Stimulated activated CD8-positive, alpha-beta memory T cell treated with anti-CD3 and anti-CD28 coated beads, Interleukin-4, amount 100 ng/mL, for 1 hour (primary cell): Measurements from ENCODE around the gene BABAM2.
"Not testable (repeated sequence)": the region's sequence is repeated elsewhere in the genome, so short reads cannot be mapped to it uniquely, and the experiment has no call there.

Source experiments
- DNase-seq, 2 donors: peaks; one replicate each; pipeline ENCODE4 v3.0.0-alpha.2; 2020; ENCODE audit warnings: low read depth in 2 of 2, low spot score in 1 of 2

Gene BABAM2

DNA sequence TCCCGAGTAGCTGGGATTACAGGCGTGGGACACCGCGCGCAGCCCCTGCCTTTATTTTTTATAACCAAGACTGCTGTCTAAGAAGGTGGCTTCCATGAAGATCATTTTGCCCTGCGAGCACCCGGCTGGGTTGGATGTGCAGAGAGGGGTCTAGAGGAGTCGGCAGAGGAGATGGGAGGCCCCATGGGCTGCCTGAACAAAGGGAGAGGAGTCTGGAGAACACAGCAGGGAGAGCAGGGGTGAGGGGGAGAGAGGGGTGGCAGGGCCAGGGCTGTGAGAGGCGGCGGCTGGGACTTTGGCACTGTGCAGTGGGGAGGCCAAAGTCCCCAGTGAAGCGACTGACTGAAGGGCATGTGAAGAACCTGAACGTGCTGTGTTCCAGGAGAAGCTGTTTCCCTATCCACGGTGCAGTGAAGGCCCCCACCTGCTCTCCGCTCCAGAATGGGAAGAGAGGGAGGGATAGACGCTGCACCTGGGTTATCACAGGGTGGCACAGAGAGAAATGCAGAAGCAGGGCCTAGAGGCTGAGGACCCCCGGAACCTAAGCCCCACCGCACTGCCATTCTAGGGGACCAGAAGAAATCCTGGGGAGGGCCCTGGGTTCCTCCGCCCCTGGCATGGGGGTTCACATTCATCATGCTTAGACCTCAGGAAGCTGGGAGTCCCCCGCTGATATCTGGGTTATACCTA is 477.3 kb downstream of the BABAM2 start:
- DNase-seq = no peak

DNA sequence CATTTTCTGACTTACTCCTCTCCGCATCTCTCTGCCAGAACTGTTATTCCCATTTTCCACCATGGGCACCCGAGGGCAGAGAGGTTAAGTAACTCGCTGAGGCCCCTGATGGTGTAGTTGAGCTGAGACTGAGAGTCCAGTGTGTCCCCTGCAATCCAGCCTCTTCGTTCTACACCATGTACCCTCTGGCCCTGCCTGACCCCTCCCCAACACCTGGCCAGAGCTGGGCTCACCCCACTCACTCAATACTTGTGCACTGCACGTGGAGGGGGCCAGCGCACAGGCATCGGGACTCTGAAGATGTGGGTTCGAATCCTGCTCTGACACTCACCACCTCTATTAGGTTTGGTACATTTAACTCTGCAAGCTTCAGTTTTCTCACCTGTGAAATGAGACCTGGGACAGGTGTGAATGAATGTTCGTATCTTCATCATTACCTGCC is 477.8 kb downstream of the BABAM2 start:
- no peak for DNase-seq

DNA sequence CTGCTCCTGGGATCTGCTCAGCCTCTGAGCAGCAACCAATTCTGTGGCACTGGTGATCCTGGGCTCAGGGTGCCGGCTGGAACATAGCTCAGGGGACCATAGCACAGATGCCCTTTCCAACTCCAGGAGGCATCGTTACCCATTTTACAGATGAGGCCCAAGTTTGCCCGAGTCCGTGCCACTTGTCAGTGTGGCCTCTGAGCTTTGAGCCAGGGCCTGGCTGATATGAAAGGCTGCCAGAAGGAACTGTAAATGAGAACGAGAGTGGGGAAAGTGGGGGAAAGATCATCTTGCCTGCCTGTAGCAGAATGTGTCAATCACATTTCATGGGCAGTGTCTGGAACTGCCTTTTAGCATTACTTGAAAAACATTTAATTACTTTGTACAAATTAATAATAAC is 478.8 kb downstream of the BABAM2 start:
- DNase-seq = no peak

DNA sequence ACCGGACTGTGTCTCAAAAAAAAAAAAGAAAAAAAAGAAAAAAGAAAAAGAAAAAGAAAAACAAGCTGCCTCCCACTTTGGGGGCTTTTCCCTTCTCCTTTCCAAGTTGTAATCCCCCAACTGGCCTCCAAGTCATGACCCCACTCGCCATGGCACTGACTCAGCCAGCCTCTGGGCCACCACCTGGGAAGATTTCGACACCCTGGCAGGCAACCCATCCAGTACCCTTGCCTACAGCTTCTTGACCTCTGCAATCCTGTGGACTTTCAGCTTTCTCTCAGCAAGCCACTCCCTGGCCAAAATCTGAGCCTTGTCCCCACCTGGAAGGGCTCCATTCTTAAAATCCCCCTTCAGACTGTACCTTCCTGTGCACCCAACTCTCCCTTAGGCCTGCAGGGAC is 479.8 kb downstream of the BABAM2 start:
- DNase-seq = no peak

DNA sequence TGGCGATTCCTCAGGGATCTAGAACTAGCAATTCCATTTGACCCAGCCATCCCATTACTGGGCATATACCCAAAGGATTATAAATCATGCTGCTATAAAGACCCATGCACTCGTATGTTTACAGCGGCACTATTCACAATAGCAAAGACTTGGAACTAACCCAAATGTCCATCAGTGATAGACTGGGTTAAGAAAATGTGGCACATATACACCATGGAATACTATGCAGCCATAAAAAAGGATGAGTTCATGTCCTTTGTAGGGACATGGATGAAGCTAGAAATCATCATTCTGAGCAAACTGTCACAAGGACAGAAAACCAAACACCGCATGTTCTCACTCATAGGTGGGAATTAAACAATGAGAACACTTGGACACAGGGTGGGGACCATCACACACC is 481.2 kb downstream of the BABAM2 start:
- not testable (repeated sequence) for DNase-seq

DNA sequence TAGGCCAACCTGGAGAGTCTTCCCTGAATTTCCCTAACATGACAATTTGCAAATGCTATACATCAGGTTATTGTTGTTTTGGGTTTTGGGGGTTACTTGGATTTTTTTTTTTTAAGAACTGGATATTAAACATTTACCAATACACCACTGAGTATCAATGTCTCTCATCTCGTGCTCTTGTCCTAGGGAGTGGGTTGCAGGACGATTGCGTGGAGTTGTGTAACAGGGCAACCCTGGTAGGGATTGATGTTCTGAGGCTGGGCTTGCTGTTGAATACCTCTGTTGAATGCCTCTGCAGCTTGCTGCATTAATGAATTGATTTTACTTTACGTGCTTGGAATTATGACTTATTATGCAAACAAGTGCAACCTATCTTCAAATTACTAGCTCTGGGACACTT is 483.3 kb downstream of the BABAM2 start:
- DNase-seq = no peak

DNA sequence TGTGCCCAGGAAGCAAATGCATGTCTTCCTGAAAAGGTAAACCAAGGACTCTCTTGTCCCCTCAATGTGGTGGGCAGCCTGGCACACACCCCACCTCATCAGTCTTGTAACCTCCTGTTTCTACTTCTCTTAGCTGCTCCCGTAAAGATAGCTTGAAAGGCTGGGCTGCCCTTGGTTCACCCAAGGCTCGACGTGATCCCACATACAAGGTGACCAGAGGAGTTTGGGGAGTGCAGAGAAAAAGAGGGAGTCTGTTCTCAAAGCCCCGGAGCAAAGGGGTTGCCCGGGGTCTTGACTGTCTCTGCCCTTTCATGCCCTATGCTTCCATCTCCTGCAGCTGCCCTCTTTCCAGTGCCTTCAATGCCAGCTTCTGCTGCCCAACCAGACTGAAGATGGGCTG is 483.8 kb downstream of the BABAM2 start:
- no peak for DNase-seq

DNA sequence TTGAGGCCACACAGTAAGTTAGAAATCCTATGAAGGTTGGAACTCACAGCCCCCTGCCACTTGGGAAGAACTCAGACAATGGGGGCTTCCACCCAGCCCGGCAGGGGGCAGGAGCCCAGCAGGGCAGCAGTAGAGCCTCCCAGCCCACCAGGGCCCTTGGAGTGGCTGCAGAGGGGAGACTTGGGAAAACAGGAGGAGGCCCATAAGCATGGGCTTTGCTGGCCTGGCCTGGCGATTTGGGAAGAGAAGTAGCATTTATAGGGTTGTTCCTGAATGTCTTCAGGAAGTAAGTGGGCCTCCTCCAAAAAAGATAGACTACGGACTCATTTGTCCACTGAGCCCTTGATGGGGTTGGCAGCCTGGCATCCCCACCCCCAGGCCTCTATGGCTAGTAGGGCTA is 484.7 kb downstream of the BABAM2 start:
- DNase-seq = no peak

DNA sequence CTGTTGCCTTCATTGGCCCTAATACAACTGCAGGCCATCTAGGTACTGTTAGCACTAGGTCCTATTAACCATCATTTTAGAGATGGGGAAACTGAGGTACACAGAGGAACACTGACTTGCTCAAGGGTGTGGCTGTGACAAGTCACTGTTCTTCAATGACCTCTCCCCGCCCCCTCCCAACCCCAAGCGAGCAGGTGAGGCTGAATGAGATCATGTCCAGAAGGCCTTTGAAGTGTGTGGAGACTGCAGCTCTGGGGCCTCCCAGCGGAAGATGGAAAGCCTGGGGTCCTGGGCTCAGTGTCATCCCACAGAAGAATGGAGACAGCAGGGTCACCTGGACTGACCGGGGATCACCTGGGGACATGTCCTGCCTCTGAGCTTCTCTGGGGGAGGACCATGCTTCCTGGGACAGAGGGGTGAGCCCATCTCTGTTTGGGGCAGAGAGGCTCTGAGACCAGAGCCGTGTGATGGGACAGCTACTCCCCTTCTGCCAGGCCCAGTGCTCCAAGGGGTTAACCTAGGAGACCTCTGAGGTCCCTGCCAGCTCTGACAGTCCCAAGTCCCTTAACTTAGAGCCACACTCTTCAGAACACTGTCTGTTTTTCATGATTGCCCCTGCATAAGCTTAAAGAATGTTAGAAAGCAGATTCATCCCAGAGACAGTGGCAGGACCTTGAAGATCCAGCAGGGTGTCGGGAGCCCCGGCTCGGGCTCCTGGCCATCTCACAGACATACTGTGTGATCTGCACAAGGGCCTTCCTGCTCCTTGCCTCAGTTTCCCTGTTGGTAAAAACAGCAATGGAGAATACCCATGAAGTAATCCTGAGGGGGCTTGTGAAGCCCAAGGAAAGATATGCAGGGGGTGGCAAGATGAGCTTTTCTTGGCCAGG is 485.5 kb downstream of the BABAM2 start:
- DNase-seq = no peak

DNA sequence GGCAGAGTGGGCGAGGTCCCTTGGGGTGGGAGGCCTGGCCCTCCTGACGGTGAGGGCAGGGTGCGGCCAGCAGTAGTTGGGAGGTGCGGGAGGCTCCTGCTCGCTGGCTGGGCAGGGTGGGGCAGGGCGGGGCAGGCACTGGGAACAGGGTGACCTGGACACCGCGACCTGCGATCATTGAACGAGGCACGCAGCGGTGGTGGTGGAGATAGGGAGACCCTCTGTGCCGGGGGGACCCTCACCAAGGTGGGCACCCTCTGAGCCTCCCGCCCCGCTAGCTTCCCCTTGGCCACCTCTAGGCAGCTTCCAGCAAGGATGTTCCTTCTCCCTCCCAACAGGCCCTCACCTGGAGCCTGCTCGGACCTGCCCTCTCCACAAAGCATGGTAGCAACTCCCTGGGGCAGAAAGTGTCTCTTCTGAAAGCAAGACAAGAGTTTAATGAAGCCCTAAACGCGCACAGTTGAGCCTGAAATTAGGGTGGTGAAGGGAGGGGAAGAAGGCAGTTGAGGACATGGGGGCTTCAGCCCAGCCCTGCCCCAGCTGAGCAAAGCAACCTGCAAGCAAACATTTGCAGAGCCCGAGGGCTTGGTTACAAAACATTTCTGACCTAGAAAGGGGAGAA is 486.8 kb downstream of the BABAM2 start:
- DNase-seq = no peak

DNA sequence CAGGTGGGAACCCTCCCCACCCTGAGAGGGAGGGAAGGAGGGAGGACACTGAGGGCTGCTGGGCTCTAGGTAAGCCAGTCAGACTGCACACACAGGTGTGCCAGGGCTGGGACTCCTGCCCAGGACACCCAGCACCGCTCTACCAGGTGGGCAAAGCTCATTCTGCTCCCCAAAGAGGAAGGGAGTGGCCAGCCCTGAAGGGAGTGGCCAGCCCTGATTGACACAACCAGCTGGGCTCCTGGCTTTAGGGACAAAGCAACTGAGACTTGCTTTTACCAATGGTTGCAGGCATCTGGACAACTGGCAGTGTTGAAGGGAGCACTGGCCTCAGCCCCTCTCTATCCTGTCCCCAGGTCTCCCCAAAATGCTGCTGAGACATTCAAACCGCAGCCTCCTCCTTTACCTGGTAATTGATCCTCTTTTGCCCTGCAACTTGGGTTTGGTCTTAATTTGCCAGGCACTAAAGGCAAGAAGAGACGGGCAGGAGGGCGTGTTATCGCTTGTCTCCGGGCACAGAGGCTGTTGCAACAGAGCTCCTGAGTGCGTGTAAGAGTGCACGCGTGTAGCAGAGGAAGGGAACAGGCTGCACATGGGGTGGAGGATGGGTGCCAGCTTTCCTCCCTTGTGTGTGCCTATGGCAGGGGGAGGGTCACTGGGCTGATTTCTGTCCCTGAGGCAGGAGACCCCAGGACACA is 487.6 kb downstream of the BABAM2 start:
- no peak for DNase-seq

DNA sequence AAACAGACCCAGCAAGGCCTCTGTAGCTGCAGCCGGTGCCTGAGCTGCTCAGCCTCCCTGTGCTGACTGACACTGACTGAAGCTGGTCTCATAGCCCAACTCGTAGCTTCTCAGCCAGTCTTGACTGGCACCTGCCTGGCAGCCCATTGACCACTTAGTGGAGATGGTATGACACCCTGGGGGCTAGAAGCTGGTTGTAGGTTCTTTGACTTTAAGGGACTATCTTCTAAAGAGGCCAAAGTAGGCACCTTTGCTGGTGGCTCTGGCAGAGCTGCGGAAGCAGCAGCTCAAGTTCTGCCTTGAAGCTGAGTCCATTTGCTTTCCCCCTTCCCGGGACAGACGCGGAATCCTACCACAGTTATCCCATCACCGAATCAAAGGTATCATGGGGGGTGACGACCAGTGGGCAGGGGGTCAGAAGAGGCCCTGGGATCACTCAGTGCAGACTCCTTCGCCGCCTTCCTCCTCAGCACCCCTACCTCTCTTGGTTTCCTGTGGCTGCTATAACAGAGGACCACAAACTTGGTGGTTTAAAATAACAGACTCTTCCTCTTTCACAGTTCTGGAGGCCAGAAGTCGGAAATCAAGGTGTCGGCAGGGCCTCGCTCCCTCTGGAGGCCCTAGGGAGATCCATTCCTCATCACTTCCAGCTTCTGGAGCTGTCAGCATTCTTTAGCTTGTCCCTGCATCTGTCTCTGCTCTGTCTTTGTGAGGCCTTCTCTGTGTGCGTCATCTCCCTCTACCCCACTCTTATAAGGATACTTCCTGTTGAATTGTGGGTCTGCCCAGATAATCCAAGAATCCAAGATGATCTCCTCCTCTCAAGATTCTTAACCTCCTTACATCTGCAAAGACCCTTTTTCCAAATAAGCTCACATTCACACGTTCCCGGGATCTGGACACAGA is 488.4 kb downstream of the BABAM2 start:
- no peak for DNase-seq

DNA sequence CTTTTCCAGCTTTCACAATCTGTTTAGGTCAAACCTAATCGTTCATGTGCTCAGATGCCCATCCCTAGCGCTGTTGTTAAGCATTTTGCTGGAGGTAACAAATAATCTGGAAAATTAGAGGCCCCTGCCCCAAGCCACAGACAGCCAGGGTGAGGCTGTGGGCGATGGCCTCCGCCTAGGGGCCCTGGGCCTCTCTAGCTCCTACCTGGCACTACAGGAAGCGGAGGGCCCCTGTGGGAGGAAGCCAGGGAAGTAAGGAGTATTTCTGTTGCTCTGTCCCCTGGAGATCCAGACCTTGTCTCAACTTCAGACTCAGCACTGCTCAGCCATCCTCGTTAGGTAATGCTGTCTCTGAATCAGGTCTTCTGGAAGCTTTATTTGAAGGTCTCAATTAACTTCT is 489.7 kb downstream of the BABAM2 start:
- DNase-seq = no peak

DNA sequence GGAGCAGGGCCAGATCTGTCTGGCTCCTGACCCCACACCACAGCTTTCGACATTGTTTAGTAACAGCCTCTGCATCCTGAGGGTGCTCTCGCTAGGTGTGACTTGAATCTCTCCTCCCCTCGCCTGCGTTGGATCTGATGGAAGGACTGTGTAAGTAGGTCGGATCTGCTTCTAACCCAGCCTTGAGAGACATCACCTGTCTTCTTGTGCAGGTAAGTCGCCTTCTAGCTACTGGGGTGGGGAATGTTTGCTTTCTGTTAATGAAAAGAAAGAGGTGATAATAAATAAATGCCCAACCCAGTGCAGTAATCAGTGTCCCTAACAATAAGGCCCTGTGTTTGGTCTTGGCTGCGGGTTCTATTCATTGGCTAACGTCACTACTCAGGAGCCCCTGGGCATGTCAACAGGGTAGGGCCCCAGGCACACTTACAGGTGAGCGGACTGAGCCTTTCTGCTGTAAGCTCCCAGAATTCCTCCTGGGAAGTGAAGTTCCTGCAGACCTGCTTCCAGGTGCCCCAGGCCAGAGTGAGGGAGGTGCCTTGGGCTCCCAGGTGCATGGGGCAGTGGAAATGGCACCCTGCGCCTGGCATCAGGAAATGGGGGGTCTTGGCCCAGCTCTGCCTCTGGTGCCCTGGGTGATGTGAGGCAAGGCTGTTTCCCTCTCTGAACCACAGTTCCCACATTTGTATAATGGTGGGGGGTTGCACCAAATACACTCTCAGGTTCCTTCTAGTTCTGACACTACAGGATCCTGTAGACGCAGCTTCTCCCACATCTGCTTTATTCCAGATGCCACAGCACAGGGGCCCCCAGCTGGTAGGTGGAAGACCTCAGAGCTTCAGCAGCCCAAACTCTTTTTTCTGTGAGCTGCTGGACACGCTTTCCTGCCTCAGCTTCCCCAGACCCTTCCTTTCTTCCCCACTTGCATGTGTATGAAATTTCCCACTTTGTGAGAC is 491.0 kb downstream of the BABAM2 start:
- no peak for DNase-seq

DNA sequence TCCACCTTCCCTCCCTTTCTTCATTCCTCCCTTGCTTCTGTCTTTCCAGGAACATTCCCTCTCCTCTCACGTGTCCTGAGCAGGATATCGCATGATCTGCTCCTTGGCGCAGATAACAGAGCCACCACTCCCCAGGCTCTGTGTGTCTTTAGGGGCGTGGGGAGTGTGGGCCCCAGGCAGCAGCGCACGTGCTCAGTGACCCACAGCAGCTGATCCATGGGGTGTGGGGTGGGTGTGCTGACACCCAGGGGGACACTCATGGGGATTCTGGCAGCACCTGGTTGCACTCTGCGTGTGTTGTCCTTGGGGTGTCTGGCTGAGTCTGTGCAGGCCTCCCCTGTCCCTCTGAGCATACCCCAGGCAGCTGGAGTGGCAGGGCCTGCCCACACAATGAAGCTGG is 492.2 kb downstream of the BABAM2 start:
- no peak for DNase-seq

DNA sequence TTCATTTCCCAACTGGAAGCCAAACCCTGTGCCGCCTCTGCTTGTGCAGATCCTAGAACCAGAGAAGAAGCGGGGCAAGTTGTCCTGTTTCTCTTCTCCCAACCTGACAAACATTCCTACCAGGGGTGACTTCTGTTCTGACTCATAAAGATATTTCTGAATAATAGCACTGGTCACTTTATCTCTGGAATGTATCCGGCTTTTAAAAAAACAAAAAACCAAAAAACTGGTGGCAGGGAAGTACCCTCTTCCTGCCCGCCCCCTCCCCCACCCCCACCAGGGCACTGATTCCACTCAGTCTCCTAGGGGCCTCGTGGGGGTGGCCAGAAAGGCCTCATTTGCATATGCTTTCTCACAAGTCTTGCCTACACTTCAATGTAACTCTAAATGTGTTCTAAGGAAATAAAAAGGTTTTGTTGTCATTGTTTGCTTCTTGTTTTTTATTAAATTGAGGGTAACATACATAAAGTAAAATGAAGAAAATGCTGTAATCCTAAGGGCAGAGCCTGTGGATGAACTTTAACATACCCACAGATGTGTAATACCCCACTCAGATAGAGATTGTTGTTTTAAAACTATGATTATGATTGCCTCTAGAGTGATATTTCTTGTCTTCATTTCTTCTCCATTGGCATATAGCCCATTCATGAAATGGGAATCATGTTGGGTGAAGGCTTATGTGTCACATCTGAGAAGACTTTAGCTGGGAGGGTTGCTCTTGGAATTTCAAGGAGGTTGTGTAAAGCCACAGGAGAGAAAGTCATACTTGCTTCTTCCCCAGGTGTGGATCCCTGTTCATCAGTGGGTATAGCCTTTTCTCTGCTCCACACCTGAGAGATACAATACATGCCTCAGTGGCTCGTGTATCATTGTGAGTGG is 496.8 kb downstream of the BABAM2 start:
- DNase-seq = no peak
